ENCODE results near the gene RND2. TPM values are rescaled to one million over a fixed set of nuclear protein-coding genes. Genes with fewer than 3 reads are reported as not detected.

The RND2 gene
- polyA plus RNA-seq, 1 experiment, result 1.3 TPM

DNA sequence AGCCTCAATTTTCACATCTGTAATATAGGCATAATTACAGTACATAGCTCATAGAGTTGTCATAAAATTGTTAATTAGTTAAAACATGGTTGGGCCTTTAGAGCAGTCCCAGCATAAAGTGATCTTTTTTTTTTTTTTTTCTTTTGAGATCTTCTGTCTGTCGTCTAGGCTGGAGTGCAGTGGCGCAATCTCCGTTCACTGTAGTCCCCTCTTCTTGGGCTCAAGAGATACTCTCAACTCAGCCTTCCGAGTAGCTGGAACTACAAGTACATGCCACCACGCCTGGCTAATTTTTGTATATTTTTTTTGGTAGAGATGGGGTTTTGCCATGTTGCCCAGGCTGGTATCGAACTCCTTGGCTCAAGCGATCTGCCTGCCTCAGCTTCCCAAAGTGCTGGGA lies 31.0 kb downstream of the RND2 start:
- ChIA-PET CTCF (no interaction called here), POLR2A (no interaction called here)
- Histone ChIP-seq H3K36me3 (ENCODE audit: control insufficient read depth, insufficient read depth, low read length) (no peaks in the 10 kb centered on the region), H3K27me3 (ENCODE audit: control insufficient read depth, insufficient read depth, low read length) (no peaks in the 10 kb centered on the region), H3K4me3 (ENCODE audit: low read depth, low read length) (no peak overlapping the region)
- no peak for DNase-seq (ENCODE audit: low read depth)
- TF ChIP-seq, protein P1, sequence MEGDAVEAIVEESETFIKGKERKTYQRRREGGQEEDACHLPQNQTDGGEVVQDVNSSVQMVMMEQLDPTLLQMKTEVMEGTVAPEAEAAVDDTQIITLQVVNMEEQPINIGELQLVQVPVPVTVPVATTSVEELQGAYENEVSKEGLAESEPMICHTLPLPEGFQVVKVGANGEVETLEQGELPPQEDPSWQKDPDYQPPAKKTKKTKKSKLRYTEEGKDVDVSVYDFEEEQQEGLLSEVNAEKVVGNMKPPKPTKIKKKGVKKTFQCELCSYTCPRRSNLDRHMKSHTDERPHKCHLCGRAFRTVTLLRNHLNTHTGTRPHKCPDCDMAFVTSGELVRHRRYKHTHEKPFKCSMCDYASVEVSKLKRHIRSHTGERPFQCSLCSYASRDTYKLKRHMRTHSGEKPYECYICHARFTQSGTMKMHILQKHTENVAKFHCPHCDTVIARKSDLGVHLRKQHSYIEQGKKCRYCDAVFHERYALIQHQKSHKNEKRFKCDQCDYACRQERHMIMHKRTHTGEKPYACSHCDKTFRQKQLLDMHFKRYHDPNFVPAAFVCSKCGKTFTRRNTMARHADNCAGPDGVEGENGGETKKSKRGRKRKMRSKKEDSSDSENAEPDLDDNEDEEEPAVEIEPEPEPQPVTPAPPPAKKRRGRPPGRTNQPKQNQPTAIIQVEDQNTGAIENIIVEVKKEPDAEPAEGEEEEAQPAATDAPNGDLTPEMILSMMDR (IDR thresholded peaks at IDR 0.05; ENCODE audit: insufficient read depth, low read depth, low read length), result no peak

DNA sequence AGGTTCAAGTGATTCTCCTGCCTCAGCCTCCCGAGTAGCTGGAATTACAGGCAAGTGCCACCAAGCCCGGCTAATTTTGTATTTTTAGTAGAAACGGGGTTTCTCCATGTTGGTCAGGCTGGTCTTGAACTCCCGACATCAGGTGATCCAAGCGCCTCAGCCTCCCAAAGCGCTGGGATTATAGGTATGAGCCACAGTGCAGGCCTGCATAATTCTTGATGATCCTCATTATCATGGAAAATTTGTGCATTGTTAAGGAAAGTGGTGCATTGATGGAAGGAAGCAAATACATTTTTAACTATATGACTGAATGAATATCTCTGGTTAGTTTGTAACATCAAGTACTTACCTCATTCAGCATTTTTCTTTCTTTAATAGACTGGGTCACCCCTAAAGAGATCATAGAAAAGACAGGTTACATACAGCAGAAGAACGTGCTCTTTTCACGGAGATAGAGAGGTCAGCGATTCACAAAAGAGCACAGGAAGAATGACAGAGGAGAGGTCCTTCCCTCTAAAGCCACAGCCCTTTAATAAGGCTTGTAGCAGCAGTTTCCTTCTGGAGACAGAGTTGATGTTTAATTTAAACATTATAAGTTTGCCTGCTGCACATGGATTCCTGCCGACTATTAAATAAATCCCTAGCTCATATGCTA lies 38.1 kb downstream of the RND2 start:
- POLR2A ChIA-PET, result no interaction called here

DNA sequence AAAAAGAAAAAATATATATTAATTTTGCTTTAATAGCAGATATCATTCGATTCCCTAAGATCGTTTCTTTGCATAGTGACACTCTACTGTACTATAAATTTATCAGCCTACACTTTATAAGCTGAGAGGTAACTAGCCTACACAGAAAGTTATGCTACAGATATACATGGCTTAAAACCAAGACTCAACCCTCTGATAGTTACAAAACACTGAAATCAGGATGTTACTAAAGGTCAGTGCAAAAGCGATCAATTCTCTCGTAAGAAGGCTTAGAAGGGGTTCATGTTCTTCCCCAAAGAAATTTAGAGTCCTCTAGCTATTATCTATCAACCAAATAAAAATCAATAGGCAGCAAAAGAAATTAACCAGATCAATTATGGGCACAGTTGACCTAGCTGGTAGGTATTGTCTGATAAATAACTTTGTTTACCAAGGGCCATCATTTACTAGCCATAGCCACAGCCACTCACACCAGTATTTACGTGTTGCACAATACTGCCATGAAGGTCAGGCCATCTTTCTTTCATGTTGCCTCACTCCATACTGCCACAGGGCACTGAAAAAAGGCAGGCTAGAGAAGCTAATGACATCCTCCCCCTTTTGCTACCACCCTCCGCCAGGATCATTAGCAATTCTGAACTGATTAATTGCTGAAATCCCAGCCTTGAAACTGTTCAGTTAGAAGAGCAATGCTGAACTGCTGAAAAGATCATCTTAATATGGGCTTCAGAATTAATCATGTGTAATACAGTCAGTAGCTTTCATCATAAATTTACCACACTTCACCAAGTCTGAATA lies 43.7 kb downstream of the RND2 start:
- H3K36me3 ChIP-seq (ENCODE audit: control insufficient read depth, insufficient read depth, low read length), result no peaks in the 10 kb centered on the region
- TF ChIP-seq, protein P1 (IDR thresholded peaks at IDR 0.05; ENCODE audit: insufficient read depth, low read depth, low read length), result no peak
- CTCF ChIA-PET, result interaction anchor here (0.9 to 1.2 kb wide), 2 partner anchors 27 to 34 kb away, joined by 3 read pairs; no protein-coding TSS in a partner anchor
- H3K27me3 ChIP-seq (ENCODE audit: control insufficient read depth, insufficient read depth, low read length), result no peaks in the 10 kb centered on the region
- POLR2A ChIA-PET, result interaction anchor here (0.6 kb wide), 1 partner anchor 20 kb away, joined by 5 read pairs; no protein-coding TSS in a partner anchor
- no peak for DNase-seq (ENCODE audit: low read depth)
- no peak overlapping the region for H3K4me3 ChIP-seq (ENCODE audit: low read depth, low read length)

More for the DNA sequence above, 38.1 kb downstream of the RND2 start:
- DNase-seq (ENCODE audit: low read depth), result no peak
- Histone ChIP-seq H3K27me3 (ENCODE audit: control insufficient read depth, insufficient read depth, low read length) (no peaks in the 10 kb centered on the region), H3K4me3 (ENCODE audit: low read depth, low read length) (no peak overlapping the region), H3K36me3 (ENCODE audit: control insufficient read depth, insufficient read depth, low read length) (no peaks in the 10 kb centered on the region)
- TF ChIP-seq, protein P1 (IDR thresholded peaks at IDR 0.05; ENCODE audit: insufficient read depth, low read depth, low read length), result no peak
- CTCF ChIA-PET, result interaction anchor here (1.5 kb wide), 1 partner anchor 11 kb away, joined by 4 read pairs; no protein-coding TSS in a partner anchor

DNA sequence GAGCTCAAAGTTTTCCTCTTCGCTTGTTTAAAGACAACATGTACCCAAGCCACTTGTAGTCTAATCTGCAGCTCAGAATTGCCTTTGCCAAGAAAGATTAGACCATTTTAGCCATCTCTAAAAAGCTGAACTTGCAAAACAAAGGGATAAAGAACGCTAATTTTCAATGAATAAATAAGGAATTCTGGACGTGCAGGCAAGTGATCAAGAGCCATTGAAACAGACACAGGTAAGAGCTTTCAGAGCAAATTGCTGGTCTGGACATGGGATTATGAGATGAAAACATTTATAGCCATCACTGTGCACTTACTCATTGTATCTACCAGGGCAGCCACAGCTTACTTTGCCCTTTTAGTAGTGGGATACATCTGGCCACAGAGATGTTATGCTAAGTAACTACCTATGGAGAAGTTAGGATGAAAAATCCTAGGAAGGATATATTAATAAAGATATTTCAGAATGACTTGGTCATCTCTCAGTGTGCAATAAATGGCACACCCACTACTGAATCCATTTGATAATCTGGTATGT lies 44.4 kb downstream of the RND2 start:
- H3K4me3 ChIP-seq (ENCODE audit: low read depth, low read length), result no peak overlapping the region
- CTCF ChIA-PET, result interaction anchor here (0.9 to 1.2 kb wide), 2 partner anchors 27 to 33 kb away, joined by 3 read pairs; no protein-coding TSS in a partner anchor
- DNase-seq (ENCODE audit: low read depth), result no peak
- no peaks in the 10 kb centered on the region for H3K36me3 ChIP-seq (ENCODE audit: control insufficient read depth, insufficient read depth, low read length)
- TF ChIP-seq, protein P1 (IDR thresholded peaks at IDR 0.05; ENCODE audit: insufficient read depth, low read depth, low read length), result no peak
- POLR2A ChIA-PET, result interaction anchor here (0.6 kb wide), 1 partner anchor 19 kb away, joined by 5 read pairs; no protein-coding TSS in a partner anchor
- H3K27me3 ChIP-seq (ENCODE audit: control insufficient read depth, insufficient read depth, low read length), result no peaks in the 10 kb centered on the region

DNA sequence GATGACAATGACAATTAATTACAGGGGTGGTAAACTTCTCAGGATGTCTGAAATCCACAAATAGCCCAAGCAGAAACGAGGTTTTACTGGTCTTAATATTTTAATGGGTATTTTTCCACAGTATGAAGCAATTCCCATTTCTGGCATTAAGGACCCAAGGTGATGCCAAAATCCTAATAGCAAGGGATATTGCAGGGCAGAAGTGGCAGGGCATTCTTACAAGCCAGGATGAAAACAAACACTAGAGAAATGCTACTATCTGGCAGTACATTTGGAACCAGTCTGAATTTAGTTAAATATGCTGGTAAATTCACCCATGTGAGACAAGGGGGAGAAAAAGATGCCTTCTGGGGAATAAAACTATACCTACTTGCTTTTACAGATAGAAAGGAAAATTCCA lies 45.2 kb downstream of the RND2 start:
- no peak for DNase-seq (ENCODE audit: low read depth)
- Histone ChIP-seq H3K4me3 (ENCODE audit: low read depth, low read length) (no peak overlapping the region), H3K27me3 (ENCODE audit: control insufficient read depth, insufficient read depth, low read length) (no peaks in the 10 kb centered on the region), H3K36me3 (ENCODE audit: control insufficient read depth, insufficient read depth, low read length) (no peaks in the 10 kb centered on the region)
- POLR2A ChIA-PET, result no interaction called here
- TF ChIP-seq, protein P1 (IDR thresholded peaks at IDR 0.05; ENCODE audit: insufficient read depth, low read depth, low read length), result no peak
- CTCF ChIA-PET, result no interaction called here

Data from BJ (cell line).